AG09309 (cell line): ENCODE measurements around the gene KDM4C.

Experiments
- DNase-seq: peaks from one replicate; pipeline ENCODE4 v3.0.0-alpha.2; 2010; ENCODE audit warnings: low read depth
- H3K4me3 ChIP-seq: 2 replicates; pipeline ENCODE4 v1.5.1; 2011; ENCODE audit warnings: mild to moderate bottlenecking, low read depth, low read length, moderate library complexity; ENCODE audit not compliant: control insufficient read depth
- TF ChIP-seq, protein P1 (sequence below): IDR thresholded peaks from 2 replicates; pipeline ENCODE4 v1.5.1; 2011; ENCODE audit warnings: mild to moderate bottlenecking, low read depth, low read length, inconsistent platforms; ENCODE audit not compliant: insufficient read depth, control insufficient read depth; ENCODE audit errors: missing control alignments

Gene KDM4C

DNA sequence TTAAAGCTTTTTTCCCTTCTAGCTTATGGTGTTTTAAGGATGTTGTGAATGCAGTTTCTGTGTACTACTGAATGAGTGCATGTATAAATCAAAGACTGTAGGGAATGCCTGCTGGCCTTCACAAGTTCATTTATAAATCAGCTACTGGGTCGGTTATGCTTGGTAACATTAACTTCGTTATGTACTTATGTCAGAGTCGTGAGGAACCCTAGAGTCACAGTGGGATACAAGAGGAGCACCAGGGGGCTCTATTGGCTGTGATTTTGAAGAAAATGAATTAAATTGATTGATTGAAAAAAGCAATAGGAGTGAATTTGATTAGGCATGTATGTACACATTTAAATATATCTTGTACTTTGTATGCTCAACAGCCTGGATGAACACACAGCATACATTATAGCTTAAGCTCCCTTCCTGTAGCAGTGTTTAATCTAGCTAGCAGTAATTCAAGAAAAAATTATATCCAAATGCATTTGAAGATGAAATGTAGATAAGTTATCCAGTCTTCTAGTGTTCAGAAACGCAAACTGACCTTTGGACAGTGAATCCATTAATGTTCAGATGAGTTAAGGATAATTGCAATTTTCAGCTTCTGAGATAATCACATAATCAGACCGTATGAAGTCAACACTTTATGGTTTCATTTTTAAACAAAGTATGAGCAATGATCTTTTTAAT, 204.2 kb downstream of the KDM4C start:
- TF ChIP-seq, protein P1, sequence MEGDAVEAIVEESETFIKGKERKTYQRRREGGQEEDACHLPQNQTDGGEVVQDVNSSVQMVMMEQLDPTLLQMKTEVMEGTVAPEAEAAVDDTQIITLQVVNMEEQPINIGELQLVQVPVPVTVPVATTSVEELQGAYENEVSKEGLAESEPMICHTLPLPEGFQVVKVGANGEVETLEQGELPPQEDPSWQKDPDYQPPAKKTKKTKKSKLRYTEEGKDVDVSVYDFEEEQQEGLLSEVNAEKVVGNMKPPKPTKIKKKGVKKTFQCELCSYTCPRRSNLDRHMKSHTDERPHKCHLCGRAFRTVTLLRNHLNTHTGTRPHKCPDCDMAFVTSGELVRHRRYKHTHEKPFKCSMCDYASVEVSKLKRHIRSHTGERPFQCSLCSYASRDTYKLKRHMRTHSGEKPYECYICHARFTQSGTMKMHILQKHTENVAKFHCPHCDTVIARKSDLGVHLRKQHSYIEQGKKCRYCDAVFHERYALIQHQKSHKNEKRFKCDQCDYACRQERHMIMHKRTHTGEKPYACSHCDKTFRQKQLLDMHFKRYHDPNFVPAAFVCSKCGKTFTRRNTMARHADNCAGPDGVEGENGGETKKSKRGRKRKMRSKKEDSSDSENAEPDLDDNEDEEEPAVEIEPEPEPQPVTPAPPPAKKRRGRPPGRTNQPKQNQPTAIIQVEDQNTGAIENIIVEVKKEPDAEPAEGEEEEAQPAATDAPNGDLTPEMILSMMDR, result no peak
- DNase-seq, result no peak
- H3K4me3 ChIP-seq, result no peak overlapping the region

DNA sequence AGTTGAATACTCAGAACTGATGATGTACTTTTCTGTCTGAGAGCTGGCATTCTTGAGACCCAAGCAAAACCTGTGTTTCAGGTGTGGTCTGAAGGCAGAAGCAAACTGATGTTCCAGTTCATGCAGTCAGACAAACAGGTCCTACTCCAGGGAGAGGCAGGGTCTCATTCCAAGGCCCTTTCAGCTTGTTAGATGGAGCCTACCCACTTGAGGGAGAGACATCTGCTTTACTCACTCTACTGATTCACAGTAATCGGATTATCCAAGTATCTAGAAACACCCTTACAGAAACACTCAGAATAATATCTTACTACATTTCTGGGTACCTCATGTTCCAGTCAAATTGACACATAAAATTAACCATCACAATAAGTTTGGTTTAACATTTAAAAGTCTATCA, 207.8 kb downstream of the KDM4C start:
- H3K4me3 ChIP-seq, result no peak overlapping the region
- DNase-seq, result no peak
- TF ChIP-seq, protein P1, result no peak

DNA sequence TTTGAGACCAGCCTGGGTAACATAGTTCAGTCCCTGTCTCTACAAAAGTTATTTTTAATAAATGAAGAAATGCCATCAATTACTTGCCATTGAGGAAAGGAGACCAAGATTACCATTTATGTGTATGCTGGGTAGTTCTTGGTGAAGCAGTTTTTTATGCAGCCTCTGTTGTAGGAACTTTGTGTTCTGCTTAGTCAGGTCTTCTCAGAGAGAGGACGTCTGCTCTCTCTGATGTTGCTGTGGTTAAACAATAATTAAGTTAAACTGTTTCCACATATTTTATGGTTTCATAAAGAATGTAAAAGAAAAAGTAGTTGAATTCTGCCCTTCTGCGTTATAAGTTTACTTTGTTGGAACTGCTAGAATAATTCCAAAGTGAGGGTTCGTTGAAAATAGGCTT, 210.5 kb downstream of the KDM4C start:
- TF ChIP-seq, protein P1, result no peak
- peak; percentile 25 for DNase-seq
- H3K4me3 ChIP-seq, result no peak overlapping the region

DNA sequence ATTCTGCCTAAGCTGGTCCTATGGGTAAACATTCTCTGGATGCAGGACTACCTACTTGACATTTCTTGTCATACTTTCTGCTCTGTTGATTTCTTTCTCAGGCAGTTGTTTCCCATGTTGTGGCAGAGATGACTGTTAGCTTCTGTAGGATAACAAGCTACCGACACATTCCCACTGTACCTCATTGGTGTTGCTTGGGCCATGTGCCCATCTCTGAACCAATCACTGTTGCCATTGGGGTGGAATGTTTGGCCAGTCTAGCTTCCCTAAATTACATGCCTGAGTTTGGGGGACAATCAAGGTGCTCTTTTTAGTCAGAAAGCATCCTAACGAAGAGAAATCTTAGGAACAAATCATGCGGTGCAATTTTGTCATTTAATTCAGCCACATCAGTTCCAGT, 212.0 kb downstream of the KDM4C start:
- H3K4me3 ChIP-seq, result no peak overlapping the region
- TF ChIP-seq, protein P1, result no peak
- no peak for DNase-seq

DNA sequence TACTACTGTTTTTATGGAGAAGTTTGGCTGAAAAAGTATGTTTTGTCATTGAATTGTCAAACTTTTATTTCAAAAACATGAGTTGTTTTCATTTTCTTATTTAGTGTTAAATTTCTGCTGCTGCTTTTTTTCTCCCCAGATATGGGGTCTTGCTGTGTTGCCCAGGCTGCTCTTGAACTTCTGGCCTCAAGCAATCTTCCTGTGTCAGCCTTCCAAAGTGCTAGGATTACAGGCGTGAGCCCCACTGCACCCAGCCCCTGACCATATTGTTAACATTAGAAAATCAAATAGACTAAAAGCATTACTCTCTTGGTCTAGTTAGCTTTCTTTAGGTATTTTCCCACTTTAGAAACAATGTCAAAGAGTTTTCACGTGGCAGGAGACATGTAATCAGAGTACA, 215.3 kb downstream of the KDM4C start:
- DNase-seq, result no peak
- TF ChIP-seq, protein P1, result no peak
- H3K4me3 ChIP-seq, result no peak overlapping the region

DNA sequence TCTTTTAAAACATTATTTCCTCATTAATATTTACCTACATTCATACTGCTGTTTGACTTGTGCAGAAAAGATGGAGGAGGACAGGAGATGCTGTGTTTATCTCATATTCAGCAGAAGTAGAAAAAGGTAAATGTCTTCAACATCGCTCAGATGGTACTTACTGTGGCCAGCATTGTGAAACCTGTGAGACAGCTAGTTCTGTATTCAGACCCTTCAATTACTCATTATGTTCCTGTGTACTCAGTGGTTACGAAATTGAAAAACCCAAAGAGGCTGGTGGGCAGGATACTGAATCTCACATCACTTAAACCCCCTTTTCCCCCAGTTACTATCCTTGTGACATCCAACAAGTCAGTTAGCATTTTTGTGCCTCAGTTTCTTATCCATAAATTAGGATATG, 216.0 kb downstream of the KDM4C start:
- DNase-seq, result no peak
- H3K4me3 ChIP-seq, result no peak overlapping the region
- TF ChIP-seq, protein P1, result no peak
